GM23338 (cell line): ENCODE data around the gene SAAL1. TPM values are rescaled to one million over a fixed set of nuclear protein-coding genes. Genes with fewer than 3 reads are reported as not detected.

Source experiments
- ATAC-seq: fragments of 200-7000 bp; cut with Tn5 transposase; 3 replicates; pipeline ENCODE4 v1.9.1; 2020
- DNase-seq: peaks from one replicate; pipeline ENCODE4 v3.0.0-alpha.2; 2015; ENCODE audit warnings: low spot score
- H2AFZ ChIP-seq: fragments of 200-600 bp; sonication (generic); 2 replicates; pipeline ENCODE4 v1.8.0; 2016; ENCODE audit warnings: antibody characterized with exemption, mild to moderate bottlenecking, moderate library complexity
- H3F3A ChIP-seq: fragments of 200-600 bp; sonication (generic); replicated peaks from 2 replicates; pipeline ENCODE4 v1.8.0; 2017; ENCODE audit warnings: antibody characterized with exemption, mixed run types, low read depth
- H3K27ac ChIP-seq: fragments of 200-600 bp; sonication (generic); 2 replicates; pipeline ENCODE4 v1.6.1; 2016; ENCODE audit warnings: low read depth
- H3K27me3 ChIP-seq: fragments of 200-600 bp; sonication (generic); 2 replicates; pipeline ENCODE4 v1.8.0; 2016; ENCODE audit warnings: mild to moderate bottlenecking, mixed run types, moderate library complexity; ENCODE audit not compliant: insufficient read depth
- H3K36me3 ChIP-seq: fragments of 200-600 bp; sonication (generic); 2 replicates; pipeline ENCODE4 v1.8.0; 2016; ENCODE audit warnings: mild to moderate bottlenecking; ENCODE audit not compliant: insufficient read depth
- H3K4me1 ChIP-seq: fragments of 200-600 bp; sonication (generic); 2 replicates; pipeline ENCODE4 v1.8.0; 2016; ENCODE audit warnings: mild to moderate bottlenecking, moderate library complexity; ENCODE audit not compliant: insufficient read depth
- H3K4me2 ChIP-seq: fragments of 200-600 bp; sonication (generic); 2 replicates; pipeline ENCODE4 v1.7.1; 2017; ENCODE audit warnings: mixed run types
- H3K4me3 ChIP-seq: fragments of 200-600 bp; sonication (generic); 2 replicates; pipeline ENCODE4 v1.6.1; 2016; ENCODE audit warnings: mixed run types
- H3K79me2 ChIP-seq: fragments of 200-600 bp; sonication (generic); replicated peaks from 2 replicates; pipeline ENCODE4 v1.8.0; 2017; ENCODE audit warnings: mild to moderate bottlenecking; ENCODE audit not compliant: insufficient read depth
- H3K9me2 ChIP-seq: fragments of 200-600 bp; sonication (generic); 2 replicates; pipeline ENCODE4 v1.8.0; 2017; ENCODE audit not compliant: insufficient read depth
- H4K20me1 ChIP-seq: fragments of 200-600 bp; sonication (generic); replicated peaks from 2 replicates; pipeline ENCODE4 v1.8.0; 2017; ENCODE audit warnings: mild to moderate bottlenecking; ENCODE audit not compliant: insufficient read depth
- H3K27ac Mint-ChIP-seq: 2 replicates; pipeline ENCODE4 v1.8.0; 2020; ENCODE audit warnings: inconsistent platforms, mild to moderate bottlenecking, moderate library complexity, mixed read lengths
- H3K27me3 Mint-ChIP-seq: 3 replicates; pipeline ENCODE4 v1.8.0; 2022; ENCODE audit warnings: low read depth, mild to moderate bottlenecking, moderate library complexity, mixed read lengths, inconsistent platforms; ENCODE audit not compliant: insufficient read depth, poor library complexity
- H3K36me3 Mint-ChIP-seq: 3 replicates; pipeline ENCODE4 v1.8.0; 2021; ENCODE audit warnings: low read depth, mild to moderate bottlenecking, inconsistent platforms, moderate library complexity, mixed read lengths
- H3K4me1 Mint-ChIP-seq: 3 replicates; pipeline ENCODE4 v1.8.0; 2020; ENCODE audit warnings: mild to moderate bottlenecking, inconsistent platforms, mixed read lengths
- H3K4me3 Mint-ChIP-seq: 3 replicates; pipeline ENCODE4 v1.8.0; 2021; ENCODE audit warnings: moderate library complexity, mild to moderate bottlenecking, inconsistent platforms, mixed read lengths
- H3K9me3 Mint-ChIP-seq: 3 replicates; pipeline ENCODE4 v1.8.0; 2020; ENCODE audit warnings: moderate library complexity, mild to moderate bottlenecking, inconsistent platforms, mixed read lengths
- CREB1 ChIP-seq: fragments of 250-450 bp; sonication (Bioruptor Pico); IDR thresholded peaks from 2 replicates; pipeline ENCODE4 v1.5.0; 2020; ENCODE audit warnings: low read depth, mild to moderate bottlenecking, moderate library complexity
- CTCF ChIP-seq, 2 experiments: fragments of 200-600 bp in 1 of 2; sonication (generic) in 1 of 2; conservative IDR thresholded peaks; 2 replicates each; pipeline versions ENCODE4 v1.5.1 to v1.6.1; 2016 to 2017; ENCODE audit warnings: antibody characterized with exemption in 2 of 2, low read depth in 2 of 2, mild to moderate bottlenecking in 2 of 2, moderate library complexity in 1 of 2
- ETS1 ChIP-seq: IDR thresholded peaks from 2 replicates; pipeline ENCODE4 v1.6.1; 2016; ENCODE audit warnings: antibody characterized with exemption
- EZH2 ChIP-seq: fragments of 200-600 bp; sonication (generic); IDR thresholded peaks from one replicate; pipeline ENCODE4 v1.8.0; 2017; ENCODE audit warnings: antibody characterized with exemption, mild to moderate bottlenecking, low read depth; ENCODE audit not compliant: unreplicated experiment
- EZH2phosphoT487 ChIP-seq: fragments of 200-600 bp; sonication (generic); IDR thresholded peaks from one replicate; pipeline ENCODE4 v1.8.1; 2018; ENCODE audit warnings: antibody characterized with exemption; ENCODE audit not compliant: unreplicated experiment
- JUNB ChIP-seq: IDR thresholded peaks from one replicate; pipeline ENCODE4 v1.6.1; 2016; ENCODE audit warnings: antibody characterized with exemption; ENCODE audit not compliant: unreplicated experiment
- NANOG ChIP-seq: IDR thresholded peaks from 2 replicates; pipeline ENCODE4 v1.6.1; 2016; ENCODE audit warnings: antibody characterized with exemption, borderline replicate concordance
- REST ChIP-seq: IDR thresholded peaks from one replicate; pipeline ENCODE4 v1.6.1; 2018; ENCODE audit warnings: antibody characterized with exemption; ENCODE audit not compliant: unreplicated experiment
- STAT1 ChIP-seq: IDR thresholded peaks from one replicate; pipeline ENCODE4 v1.6.1; 2016; ENCODE audit warnings: antibody characterized with exemption; ENCODE audit not compliant: unreplicated experiment
- ZNF114 ChIP-seq: fragments of 250-450 bp; sonication (Bioruptor Pico); IDR thresholded peaks from 2 replicates; pipeline ENCODE4 v1.5.0; 2020; ENCODE audit warnings: mild to moderate bottlenecking, moderate library complexity
- ZNF331 ChIP-seq: fragments of 250-450 bp; sonication (Bioruptor Pico); IDR thresholded peaks from 2 replicates; pipeline ENCODE4 v1.5.0; 2020; ENCODE audit warnings: low read depth, mild to moderate bottlenecking, moderate library complexity
- polyA plus RNA-seq: library from polyadenylated mRNA; unstranded; fragments of >200 nt; fragmentation: Nextera tagmentation; extraction: Ambion mirVana; gene quantifications from 2 replicates; pipeline ENCODE4 v1.2.1, GENCODE V29; 2016
- total RNA-seq: library from RNA; depleted of rRNA; stranded (reverse); fragments of >200 nt; shearing (Covaris generic); gene quantifications from 2 replicates; pipeline ENCODE4 v1.2.3, GENCODE V29; 2014

The SAAL1 gene
- total and polyA plus RNA-seq, 2 experiments from 2014 or later: 45.9 to 61.0 TPM

- TF ChIP-seq REST: peak; percentile 71
- no peak for TF ChIP-seq CREB1
- H2AFZ ChIP-seq: no peak overlapping the region
- H3K36me3 ChIP-seq: no peaks in the 10 kb centered on the region
- no peaks in the 10 kb centered on the region for H3K9me2 ChIP-seq
- no peaks in the 10 kb centered on the region for H3K79me2 ChIP-seq
- Mint-ChIP-seq H3K36me3 (no peaks in the 10 kb centered on the region), H3K9me3 (no peaks in the 10 kb centered on the region), H3K27me3 (peaks cover 12% of the 10 kb centered on the region), H3K4me3 (no peak overlapping the region), H3K4me1 (peaks cover 5% of the 10 kb centered on the region), H3K27ac (no peak overlapping the region)
- H3K27me3 ChIP-seq: peaks cover 8% of the 10 kb centered on the region
- H3K4me2 ChIP-seq: no peak overlapping the region
- no peak overlapping the region for H3K4me3 ChIP-seq
- H3K27ac ChIP-seq: no peak overlapping the region
- no peaks in the 10 kb centered on the region for H3F3A ChIP-seq
- no peaks in the 10 kb centered on the region for H4K20me1 ChIP-seq
- no peaks in the 10 kb centered on the region; the same call in 1 of the 2 replicates for H3K4me1 ChIP-seq
- DNase-seq: peak; percentile 29
- no peak for ATAC-seq
Observed at GRCh38 chr11:18111005-18111404, 5.1 kb upstream of the SAAL1 start.

GRCh38 chr11:18108254-18108653, 2.4 kb upstream of the SAAL1 start:
- no peak for ATAC-seq
- Mint-ChIP-seq H3K9me3 (no peaks in the 10 kb centered on the region), H3K27ac (no peak overlapping the region), H3K4me3 (peak overlapping the region; percentile 34; the same call in 2 of the 3 replicates), H3K36me3 (peaks cover 3% of the 10 kb centered on the region), H3K4me1 (peaks cover 6% of the 10 kb centered on the region), H3K27me3 (peaks cover 7% of the 10 kb centered on the region)
- Histone ChIP-seq H3K4me3 (peak overlapping the region; percentile 43), H4K20me1 (peaks cover 1% of the 10 kb centered on the region; the same call in 1 of the 2 replicates), H3K4me1 (peaks cover 4% of the 10 kb centered on the region; the same call in 1 of the 2 replicates), H3F3A (no peaks in the 10 kb centered on the region), H3K79me2 (peaks cover 25% of the 10 kb centered on the region), H2AFZ (peak overlapping the region; percentile 98), H3K9me2 (no peaks in the 10 kb centered on the region), H3K4me2 (peak overlapping the region; percentile 66; the same call in 1 of the 2 replicates), H3K36me3 (no peaks in the 10 kb centered on the region; the same call in 1 of the 2 replicates), H3K27ac (no peak overlapping the region), H3K27me3 (peaks cover under 1% of the 10 kb centered on the region; the same call in 1 of the 2 replicates)
- DNase-seq: no peak
- TF ChIP-seq NANOG: no peak
- TF ChIP-seq ETS1: no peak
- TF ChIP-seq ZNF331 (CRISPR knock-in tag): no peak
- TF ChIP-seq CTCF (conservative IDR thresholded peaks at IDR 0.05; ENCODE audit: low read depth in 2 of 2): no peak
- TF ChIP-seq ZNF114 (CRISPR knock-in tag): no peak
- TF ChIP-seq STAT1: no peak
- TF ChIP-seq CREB1: no peak
- TF ChIP-seq EZH2: no peak
- TF ChIP-seq EZH2phosphoT487: no peak
- TF ChIP-seq JUNB: no peak
